IPS DF 4.7 (cell line): ENCODE measurements around the gene AUNIP.

Experiments
- DNase-seq: peaks from one replicate; pipeline ENCODE4 v3.0.0-alpha.2; 2013; ENCODE audit warnings: low spot score; ENCODE audit errors: extremely low read depth

AUNIP gene

DNA sequence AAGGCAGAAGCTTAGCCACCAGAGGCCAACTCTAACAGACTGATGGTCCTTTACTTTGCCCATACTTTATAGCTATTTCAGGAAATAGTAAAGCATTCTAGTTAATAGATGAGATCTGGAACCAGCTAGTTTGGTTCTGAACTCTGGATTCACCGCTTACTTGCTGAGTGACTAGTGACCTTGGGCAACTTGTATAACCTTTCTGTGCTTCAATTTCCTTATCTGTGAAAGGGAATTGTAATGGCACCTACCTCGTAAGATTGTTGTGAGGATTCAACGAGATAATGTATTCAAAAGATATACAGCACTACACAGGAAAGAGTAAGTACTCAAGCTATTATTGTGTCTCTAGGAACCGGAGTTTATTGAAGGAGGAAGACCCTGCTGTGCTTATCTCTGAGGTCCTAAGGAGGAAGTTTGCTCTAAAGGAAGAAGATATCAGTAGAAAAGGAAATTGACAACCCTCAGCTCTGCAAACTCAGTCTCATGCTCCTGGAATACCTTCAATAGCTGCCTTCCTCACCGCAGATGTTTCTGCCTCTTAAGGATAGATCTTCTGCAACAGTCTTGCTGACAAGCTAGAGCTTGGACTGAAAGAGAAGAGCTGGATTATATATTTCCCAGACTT lies 27.6 kb downstream of the AUNIP start:
- no peak for DNase-seq

DNA sequence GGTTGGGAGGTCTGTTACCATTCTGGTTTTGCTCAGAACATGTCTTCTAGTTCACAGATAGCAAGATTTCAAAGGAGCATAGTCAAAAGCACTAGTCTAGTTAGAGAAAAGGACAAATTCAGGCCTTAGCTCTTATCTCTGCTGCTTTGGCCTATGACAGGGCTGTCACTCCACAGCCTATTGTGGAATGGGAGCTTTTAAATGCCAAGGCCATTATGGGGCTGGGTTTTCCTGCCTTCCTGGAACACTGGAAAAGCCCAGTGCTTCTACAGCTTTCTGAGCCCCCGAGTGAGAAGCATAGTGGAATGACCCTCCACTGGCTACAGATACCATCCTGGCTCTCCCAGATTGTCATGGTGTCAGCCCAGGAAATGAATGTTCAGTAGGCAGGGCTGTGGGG lies 30.2 kb downstream of the AUNIP start:
- no peak for DNase-seq

DNA sequence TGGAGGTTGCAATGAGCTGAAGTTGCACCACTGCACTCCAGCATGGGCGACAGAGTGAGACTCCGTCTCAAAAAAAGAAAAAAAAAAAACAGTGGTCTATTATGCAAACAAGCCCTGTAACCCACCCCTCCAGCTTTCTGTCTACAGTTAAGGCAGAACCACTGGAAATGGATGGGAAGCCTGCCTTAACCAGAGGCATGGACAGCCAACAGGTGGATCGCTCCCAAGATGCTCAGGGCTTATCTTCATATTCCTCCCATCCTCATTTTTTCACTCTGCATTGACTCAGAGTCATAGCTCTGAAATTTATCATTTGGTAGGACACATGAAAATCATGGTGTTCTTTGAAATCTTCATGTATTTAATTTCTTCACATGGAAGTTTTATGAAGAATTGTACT lies 30.8 kb downstream of the AUNIP start:
- DNase-seq = no peak

DNA sequence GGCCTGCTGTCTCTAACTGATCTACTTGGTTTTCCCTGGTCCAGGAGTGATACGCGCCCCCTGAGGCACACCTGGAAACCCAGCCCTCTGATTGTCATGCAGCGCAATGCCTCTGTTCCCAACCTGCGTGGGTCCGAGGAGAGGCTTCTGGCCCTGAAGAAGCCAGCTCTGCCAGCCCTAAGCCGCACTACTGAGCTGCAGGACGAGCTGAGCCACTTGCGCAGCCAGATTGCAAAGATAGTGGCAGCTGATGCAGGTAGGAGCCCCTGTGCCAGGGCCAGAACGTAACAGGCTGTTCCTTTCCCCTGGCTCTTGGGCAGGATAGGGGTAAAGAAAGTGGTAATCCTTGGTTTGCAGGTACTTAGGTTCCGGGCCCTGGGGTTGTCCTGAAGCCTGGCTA lies 32.7 kb downstream of the AUNIP start:
- no peak for DNase-seq

DNA sequence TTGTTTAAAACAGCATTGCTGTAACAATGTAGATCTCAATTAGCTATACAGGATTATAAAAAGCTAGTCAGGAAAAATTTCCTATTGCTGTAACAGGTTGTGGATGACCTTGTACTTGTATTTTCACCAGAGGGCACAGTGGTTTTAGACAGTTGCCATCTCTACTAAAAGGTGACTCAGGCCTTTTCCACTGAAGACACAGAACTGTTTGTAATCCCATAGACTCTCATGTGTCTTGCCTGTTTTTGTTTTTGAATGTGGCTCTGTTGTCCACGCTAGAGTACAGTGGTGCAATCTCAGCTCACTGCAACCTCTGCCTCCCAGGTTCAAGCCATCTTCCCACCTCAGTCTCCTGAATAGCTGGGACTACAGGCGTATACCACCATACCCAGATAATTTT lies 33.7 kb downstream of the AUNIP start:
- DNase-seq = no peak

DNA sequence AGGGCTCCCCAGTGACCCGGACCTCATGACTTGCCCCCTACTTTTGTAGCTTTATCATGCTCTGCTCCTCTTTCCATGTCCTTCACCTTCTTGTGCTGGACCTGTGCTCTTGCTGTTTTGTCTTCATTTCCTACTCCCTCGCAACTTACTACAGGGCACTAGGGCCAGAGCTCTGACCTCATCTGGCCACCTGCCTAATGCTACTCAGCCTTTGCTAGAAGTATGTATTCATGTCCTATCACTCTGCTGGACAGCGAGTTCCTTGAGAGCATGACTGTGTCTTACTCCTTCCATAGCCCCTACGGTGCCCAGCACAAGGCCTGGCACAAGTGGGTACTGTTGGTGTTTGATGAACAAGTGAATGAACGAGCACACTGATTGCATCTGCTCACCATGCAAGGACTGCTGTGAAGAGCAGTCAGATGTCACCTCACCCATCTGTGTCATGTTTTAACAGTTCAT lies 37.6 kb downstream of the AUNIP start:
- DNase-seq = no peak

DNA sequence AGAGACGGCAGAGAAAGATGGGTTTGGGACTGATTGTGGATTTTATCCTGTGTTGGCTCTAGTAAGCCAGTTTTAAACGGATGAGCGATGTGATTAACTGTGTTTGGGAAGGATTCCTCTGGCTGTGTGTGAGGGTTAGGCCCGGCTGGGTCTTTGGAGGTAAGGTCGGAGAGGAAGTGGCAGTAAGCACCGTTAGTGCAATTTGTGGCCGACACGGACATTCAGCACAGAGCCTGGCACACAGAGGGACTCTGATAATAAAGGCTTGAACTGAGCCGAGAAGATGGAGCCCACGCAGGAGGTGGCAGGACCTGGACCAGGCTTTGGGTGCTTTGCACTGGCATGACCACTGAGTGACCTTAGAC lies 38.2 kb downstream of the AUNIP start:
- no peak for DNase-seq

DNA sequence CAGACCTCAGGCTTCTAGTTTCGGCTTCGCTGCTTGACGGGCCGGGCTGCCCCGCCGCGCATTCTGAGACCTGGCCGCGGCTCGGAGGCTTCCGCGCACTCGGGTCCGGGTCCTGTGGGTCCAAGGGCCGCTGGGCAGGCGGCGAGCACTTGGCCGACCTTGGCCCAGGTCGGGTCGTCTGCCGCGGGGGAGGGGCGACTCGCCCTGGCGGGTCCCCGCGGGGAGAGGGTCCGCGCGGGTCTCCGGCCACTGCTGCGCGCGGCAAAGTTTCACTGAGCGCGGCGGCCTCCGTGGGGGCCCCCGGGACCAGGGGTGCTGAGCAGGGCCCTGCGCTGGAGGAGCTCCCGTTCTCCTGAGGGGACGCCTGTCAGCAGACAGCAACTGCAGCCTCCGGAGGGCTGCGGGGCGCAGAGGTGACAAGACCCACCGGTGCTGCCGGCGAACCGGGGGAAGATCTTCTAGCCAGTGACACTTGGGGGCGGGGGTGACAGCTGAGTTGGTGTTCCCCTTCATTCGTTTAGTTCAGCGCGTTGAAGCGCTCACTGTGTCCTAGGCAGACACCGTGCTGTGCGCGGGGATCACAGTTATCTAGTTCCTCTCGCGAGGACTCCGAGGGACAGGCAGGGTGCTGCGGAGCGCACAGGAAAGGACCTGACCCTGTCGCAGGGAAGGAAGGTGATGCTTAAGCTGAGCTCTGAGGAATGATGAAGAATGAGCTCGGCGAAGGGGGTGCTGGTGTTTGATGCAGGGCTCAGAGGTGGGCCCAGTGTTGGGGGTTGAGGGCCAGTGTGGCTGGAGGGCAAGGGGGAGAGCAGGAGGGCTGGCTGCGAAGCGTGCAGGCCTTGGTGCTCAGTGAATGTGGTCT lies 38.8 kb downstream of the AUNIP start:
- DNase-seq = no peak

DNA sequence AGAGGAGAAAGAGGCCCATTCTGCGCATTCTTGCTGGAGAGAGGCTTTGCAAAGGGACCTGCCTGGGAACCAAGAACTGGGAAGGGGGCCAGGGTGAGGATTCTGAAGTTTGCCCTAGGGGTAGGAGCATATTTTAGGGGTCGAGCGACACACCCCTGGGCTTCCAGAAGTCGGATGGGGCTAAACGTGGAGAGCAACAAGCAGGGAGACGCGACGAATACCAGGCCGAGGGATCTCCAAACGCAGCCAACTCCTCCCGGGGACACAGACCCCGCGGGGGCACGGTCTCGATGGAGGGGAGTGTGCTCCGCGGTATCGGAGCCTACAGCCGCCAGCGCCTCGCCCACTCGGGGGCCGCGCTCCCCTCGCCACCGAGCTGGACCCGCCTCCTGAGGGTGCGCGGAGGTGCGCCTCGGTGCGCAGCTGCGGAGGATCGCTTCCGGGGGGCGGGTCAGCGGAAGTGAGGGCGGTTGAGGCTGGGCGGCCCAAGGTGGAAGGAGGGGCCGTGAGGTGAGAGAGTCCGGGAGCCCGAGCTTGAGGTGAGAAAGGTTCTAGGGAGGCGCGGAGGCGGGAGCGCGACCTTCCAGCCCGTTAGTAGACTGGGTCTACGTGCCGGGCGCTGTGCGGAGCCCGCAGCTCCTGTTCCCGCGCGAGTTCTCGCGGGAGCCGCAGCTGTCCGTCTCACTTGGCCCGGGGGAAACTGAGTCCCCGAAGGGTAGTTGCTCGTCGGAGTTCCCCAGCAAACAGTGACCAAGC lies 39.6 kb downstream of the AUNIP start, which contains the start of gene MTFR1L:
Gene MTFR1L, plus strand, starts transcription at position 464 of the 756 bp plus-strand sequence. CDS start 3,151 bp downstream, outside the sequence.
- no peak for DNase-seq

DNA sequence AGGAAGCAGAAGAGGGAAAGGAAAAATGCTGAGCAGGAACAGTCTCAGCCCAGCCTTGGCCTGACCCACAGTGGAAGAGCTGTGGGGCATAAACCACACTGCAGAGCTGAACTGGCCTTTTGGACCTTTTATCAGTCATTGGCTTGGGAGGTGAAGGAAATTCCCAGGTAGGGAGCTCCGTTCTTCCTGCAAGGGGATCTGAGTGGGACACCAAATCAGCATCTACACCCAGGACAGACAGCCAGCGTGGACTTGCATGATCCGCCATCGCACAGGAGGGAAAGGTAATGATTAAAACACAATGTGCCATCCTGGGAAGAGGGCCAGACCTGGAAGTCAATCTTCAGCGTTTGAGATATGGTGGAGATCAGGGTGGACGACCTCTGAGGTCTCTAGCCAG lies 40.7 kb downstream of the AUNIP start:
- DNase-seq = no peak

DNA sequence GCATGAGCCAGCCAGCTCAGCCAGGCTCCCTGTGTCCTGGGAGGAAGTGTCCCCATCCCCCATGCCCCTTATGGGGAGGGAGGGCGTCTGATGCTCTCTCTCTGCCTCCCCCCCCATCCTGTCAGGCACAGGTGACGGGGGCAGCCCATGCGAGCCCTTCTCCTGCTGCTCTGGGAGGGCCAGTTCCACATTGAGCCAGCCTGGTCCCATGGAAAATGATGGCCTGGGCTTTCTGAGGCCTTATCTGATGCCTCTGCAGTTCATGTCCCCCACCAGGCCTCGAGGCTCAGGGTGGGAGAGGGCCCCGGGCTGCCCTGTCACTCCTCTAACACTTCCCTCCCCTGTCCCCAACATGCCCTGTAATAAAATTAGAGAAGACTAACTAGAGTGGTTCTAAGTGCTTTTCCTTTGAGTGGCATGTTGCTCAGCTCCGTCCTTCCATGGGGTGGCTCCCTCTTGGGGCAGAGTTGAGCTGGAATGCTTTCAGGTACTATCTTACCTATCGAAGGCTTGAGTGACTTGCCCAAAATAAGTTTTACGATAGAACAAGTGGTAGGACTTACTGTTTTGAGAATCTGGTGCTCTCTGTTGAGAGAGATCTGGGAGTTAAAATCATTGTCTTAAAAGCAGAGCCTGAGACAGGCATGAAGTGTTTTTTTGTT lies 41.3 kb downstream of the AUNIP start:
- no peak for DNase-seq

DNA sequence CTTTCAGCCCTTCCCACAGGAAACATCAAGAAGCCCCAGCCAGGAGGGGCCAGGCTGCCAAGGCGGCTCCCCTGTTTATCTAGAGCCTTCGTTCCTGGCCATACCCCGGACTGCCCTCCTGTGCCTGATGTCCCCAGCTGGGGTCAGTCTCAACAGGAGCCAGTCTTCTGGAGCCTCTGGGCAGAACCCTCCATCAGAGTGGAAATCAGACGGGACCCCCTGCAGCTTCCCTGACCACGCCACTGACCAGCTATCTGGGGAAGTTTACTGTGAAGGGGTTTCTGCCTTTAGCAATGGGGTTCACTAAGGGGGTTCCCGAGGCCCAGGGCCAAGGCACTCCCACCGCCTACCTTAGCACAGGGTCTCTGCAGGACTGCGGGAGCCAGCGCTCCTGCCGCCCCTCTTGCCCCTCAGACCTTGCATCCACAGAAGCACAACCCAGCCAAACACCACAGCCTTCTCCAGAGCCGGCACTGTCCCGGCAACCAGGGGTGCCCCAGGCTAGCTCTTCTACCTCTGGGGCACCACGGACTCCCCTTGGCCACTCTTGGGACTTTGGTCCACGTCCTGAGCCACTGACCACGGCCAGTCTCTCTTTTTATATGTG lies 43.0 kb downstream of the AUNIP start:
- DNase-seq = no peak

DNA sequence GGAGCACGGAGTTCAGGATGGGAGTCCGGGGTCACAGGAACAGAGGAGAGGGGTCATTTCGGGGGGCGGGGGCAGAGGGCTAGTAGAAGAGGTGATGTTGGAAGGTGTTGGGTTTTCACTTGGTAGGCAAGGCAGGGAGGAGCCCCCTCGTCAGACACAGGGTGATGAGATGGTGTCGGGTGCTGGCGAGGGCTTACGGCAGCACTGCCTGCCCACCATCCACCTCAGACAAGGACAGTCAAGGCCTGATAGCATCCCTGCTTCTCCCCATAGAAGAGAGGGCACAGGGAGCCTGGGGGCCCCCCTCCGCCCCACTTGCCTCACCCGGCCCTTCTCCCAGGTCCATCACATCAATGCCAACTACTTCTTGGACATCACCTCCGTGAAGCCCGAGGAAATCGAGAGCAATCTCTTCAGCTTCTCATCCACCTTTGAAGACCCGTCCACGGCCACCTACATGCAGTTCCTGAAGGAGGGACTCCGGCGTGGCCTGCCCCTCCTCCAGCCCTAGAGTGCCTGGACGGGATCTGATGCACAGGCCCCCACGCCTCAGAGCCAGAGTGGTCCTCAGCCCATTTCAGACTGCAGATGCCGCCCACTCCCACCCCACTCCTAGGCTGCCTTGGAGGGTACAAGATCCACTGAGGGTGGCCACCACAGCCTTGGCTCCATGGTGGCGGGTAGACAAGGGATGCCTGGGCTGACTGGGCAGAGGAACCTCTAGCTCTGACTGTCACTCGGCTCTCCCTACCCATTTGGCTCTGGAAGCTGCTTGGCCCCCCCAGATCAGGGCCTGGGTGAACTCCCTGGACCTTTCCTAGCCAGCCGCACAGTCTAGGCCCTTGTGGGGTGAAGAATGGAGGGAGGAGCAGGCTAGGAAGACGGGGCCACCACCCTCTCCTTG lies 43.8 kb downstream of the AUNIP start:
- DNase-seq = no peak

DNA sequence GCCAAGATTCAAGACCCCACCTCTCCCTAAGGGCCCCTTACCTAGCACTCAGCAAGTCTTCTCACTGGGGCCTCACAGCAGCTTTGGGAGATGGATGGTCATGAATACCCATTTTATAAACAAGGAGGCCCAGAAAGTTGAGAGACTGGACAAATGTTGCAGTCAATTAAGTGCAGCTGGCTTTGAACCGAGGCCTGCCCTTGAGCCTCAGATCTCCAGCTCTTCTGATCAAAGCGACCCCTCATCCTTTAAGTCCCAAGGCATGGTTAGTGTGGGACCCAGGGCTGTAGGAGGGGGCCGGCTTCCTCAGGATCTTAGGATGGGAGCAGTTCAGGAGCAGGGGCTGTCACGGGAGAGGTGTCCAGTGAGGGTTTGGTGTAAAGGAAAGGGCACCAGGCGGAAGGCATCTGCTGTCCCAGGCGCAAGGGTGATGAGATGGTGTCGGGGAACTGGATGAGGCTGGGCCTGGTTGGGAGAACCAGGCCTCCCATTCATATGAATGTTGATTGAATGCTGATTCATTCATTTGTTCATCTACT lies 44.6 kb downstream of the AUNIP start:
- no peak for DNase-seq

DNA sequence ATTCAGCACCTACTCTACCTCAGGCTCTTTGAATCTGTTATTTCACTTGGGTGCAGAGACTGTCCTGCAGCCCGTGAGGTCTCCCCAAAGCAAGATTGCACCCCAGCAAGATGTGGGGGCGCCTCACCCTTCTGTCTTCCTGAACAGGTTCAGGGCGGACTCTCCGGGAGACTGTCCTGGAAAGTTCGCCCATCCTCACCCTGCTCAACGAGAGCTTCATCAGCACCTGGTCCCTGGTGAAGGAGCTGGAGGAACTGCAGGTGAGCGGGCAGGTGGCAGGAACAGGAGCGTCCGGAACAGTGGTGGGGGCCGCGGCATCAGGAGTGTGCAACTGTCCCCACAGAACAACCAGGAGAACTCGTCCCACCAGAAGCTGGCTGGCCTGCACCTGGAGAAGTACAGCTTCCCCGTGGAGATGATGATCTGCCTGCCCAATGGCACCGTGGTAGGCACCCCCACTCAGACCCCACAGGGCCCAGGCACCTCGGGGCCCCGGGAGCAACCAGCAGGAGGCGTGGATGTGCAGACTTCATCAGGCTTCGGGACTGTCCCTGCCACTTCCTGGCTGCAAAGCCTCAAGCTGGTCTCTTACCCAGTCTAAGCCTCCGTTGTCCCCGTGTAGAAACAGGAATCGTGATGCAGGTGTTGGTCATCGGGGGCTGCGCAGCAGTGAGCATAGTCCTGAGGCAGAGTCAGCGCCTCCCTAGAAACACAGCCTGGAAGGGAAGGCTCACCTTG lies 45.4 kb downstream of the AUNIP start:
- no peak for DNase-seq

DNA sequence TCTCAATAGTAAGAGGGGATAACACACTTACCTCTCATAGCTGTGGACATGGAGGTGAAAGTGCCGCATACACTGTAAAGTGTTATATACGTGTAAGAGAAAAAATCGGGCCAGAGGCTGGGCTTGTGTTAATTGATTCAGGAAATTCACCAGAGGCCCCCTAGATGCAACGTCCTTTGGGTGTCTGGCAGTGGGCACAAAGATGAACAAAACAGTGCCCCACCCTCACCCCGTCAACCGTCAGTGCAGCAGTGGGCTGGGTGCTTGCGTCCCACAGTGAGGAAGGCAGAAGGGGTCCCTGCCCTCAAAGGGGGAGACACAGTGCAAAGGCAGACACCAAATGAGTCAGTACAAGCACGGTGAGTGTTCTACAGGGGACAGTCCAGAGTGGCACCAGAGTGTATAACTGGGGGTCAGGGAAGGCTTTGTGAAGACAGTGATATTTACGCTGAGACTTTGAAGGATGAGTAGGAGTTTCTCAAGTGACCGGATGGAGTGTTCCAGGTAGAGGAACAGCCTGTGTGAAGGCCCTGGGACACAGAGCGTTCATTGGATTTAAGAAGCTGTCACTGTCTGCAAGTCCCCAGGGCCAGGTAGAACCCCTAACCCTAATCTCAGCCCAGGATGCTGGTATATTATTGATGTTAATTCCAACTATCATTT lies 46.1 kb downstream of the AUNIP start:
- DNase-seq = no peak

DNA sequence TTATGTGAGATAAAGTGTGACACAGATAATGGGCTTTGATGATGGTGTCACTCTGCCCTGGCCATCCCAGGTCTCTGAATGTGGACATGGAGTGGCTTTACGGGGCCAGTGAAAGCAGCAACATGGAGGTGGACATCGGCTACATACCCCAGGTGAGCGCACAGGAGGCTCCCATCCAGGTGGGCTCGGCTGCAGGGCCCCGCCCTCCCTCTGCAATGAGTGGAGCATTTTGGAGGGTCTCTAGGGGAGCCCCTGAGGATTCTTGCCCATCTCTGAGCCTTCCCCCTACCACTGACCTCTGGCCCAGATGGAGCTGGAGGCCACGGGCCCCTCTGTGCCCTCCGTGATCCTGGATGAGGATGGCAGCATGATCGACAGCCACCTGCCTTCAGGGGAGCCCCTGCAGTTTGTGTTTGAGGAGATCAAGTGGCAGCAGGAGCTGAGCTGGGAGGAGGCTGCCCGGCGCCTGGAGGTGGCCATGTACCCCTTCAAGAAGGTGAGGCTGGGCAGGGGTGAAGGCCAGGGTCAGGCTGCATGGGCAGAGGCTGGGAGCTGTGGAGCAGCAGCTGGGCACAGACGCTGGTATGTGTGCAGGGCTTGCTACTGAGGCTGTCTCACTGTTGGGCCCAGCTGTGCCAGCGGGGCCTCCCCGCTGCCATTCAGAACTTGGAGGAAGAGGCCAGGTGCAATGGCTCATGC lies 47.7 kb downstream of the AUNIP start:
- DNase-seq = no peak
